HEK293 (cell line): ENCODE measurements around the gene ANKRD52.

Experiments used
- SP7 ChIP-seq: fragments of 450-650 bp; formaldehyde crosslinking; IDR thresholded peaks from 2 replicates; pipeline ENCODE4 v1.5.1; 2016; ENCODE audit warnings: missing biosample characterization, missing genetic modification characterization
- ZFP41 ChIP-seq: fragments of 450-650 bp; formaldehyde crosslinking; IDR thresholded peaks from 2 replicates; pipeline ENCODE4 v1.5.1; 2016; ENCODE audit warnings: missing biosample characterization, missing genetic modification characterization, borderline replicate concordance
- ZNF132 ChIP-seq: fragments of 450-650 bp; formaldehyde crosslinking; IDR thresholded peaks from 2 replicates; pipeline ENCODE4 v1.5.1; 2017; ENCODE audit warnings: missing biosample characterization, missing genetic modification characterization, borderline replicate concordance
- ZNF133 ChIP-seq: fragments of 450-650 bp; formaldehyde crosslinking; IDR thresholded peaks from 2 replicates; pipeline ENCODE4 v1.5.1; 2016; ENCODE audit warnings: missing biosample characterization, missing genetic modification characterization
- ZNF157 ChIP-seq: fragments of 450-650 bp; formaldehyde crosslinking; IDR thresholded peaks from 2 replicates; pipeline ENCODE4 v1.5.1; 2016; ENCODE audit warnings: missing biosample characterization, missing genetic modification characterization
- ZNF18 ChIP-seq: fragments of 450-650 bp; formaldehyde crosslinking; IDR thresholded peaks from 2 replicates; pipeline ENCODE4 v1.5.1; 2016; ENCODE audit warnings: missing biosample characterization, missing genetic modification characterization
- ZNF23 ChIP-seq: fragments of 450-650 bp; formaldehyde crosslinking; IDR thresholded peaks from 2 replicates; pipeline ENCODE4 v1.5.1; 2016; ENCODE audit warnings: missing biosample characterization, missing genetic modification characterization, borderline replicate concordance
- ZNF335 ChIP-seq: fragments of 450-650 bp; formaldehyde crosslinking; conservative IDR thresholded peaks from 2 replicates; pipeline ENCODE4 v1.5.1; 2016; ENCODE audit warnings: missing biosample characterization, missing genetic modification characterization
- ZNF354C ChIP-seq: fragments of 450-650 bp; formaldehyde crosslinking; IDR thresholded peaks from 2 replicates; pipeline ENCODE4 v1.5.1; 2016; ENCODE audit warnings: missing biosample characterization, missing genetic modification characterization, low read depth, borderline replicate concordance
- ZNF366 ChIP-seq: fragments of 450-650 bp; formaldehyde crosslinking; conservative IDR thresholded peaks from 2 replicates; pipeline ENCODE4 v1.5.1; 2016; ENCODE audit warnings: missing biosample characterization, missing genetic modification characterization
- ZNF37A ChIP-seq: fragments of 450-650 bp; IDR thresholded peaks from 2 replicates; pipeline ENCODE4 v1.5.1; 2018; ENCODE audit warnings: missing biosample characterization, missing genetic modification characterization
- ZNF404 ChIP-seq: fragments of 450-650 bp; formaldehyde crosslinking; IDR thresholded peaks from 2 replicates; pipeline ENCODE4 v1.5.1; 2017; ENCODE audit warnings: missing biosample characterization, missing genetic modification characterization
- ZNF48 ChIP-seq: fragments of 450-650 bp; formaldehyde crosslinking; IDR thresholded peaks from 2 replicates; pipeline ENCODE4 v1.5.1; 2016; ENCODE audit warnings: missing biosample characterization, missing genetic modification characterization
- ZNF488 ChIP-seq: fragments of 450-650 bp; formaldehyde crosslinking; IDR thresholded peaks from 2 replicates; pipeline ENCODE4 v1.5.1; 2016; ENCODE audit warnings: missing biosample characterization, missing genetic modification characterization
- ZNF549 ChIP-seq: fragments of 450-650 bp; IDR thresholded peaks from 2 replicates; pipeline ENCODE4 v1.5.1; 2018; ENCODE audit warnings: missing biosample characterization, missing genetic modification characterization, mild to moderate bottlenecking, inconsistent platforms, moderate library complexity
- ZNF596 ChIP-seq: fragments of 450-650 bp; IDR thresholded peaks from 2 replicates; pipeline ENCODE4 v1.5.0; 2018; ENCODE audit warnings: missing biosample characterization, mild to moderate bottlenecking, missing genetic modification characterization, moderate library complexity
- ZNF624 ChIP-seq: fragments of 450-650 bp; formaldehyde crosslinking; IDR thresholded peaks from 2 replicates; pipeline ENCODE4 v1.5.1; 2017; ENCODE audit warnings: missing biosample characterization, missing genetic modification characterization
- ZNF654 ChIP-seq: fragments of 450-650 bp; formaldehyde crosslinking; IDR thresholded peaks from 2 replicates; pipeline ENCODE4 v1.5.1; 2016; ENCODE audit warnings: low read depth, missing biosample characterization, missing genetic modification characterization
- ZSCAN4 ChIP-seq: fragments of 450-650 bp; formaldehyde crosslinking; IDR thresholded peaks from 2 replicates; pipeline ENCODE4 v1.5.1; 2017; ENCODE audit warnings: missing biosample characterization, missing genetic modification characterization
- TF ChIP-seq, protein P1 (sequence below): fragments of 450-650 bp; formaldehyde crosslinking; IDR thresholded peaks from 2 replicates; pipeline ENCODE4 v1.5.1; 2017; ENCODE audit warnings: missing biosample characterization, missing genetic modification characterization
- TF ChIP-seq, protein P2 (sequence below): fragments of 450-650 bp; formaldehyde crosslinking; IDR thresholded peaks from 2 replicates; pipeline ENCODE4 v1.5.1; 2016; ENCODE audit warnings: missing biosample characterization, missing genetic modification characterization
- TF ChIP-seq, protein P3 (sequence below): fragments of 450-650 bp; formaldehyde crosslinking; optimal IDR thresholded peaks from 2 replicates; pipeline ENCODE3; 2016; ENCODE audit warnings: missing biosample characterization, mild to moderate bottlenecking, missing genetic modification characterization
- TF ChIP-seq, protein P4 (sequence below): fragments of 450-650 bp; formaldehyde crosslinking; IDR thresholded peaks from 2 replicates; pipeline ENCODE4 v1.5.1; 2016; ENCODE audit warnings: missing biosample characterization, missing genetic modification characterization
- TF ChIP-seq, protein P5 (sequence below): fragments of 450-650 bp; formaldehyde crosslinking; IDR thresholded peaks from 2 replicates; pipeline ENCODE4 v1.5.1; 2017; ENCODE audit warnings: missing biosample characterization, missing genetic modification characterization
- TF ChIP-seq, protein P6 (sequence below): fragments of 450-650 bp; IDR thresholded peaks from 2 replicates; pipeline ENCODE4 v1.5.1; 2018; ENCODE audit warnings: missing biosample characterization, mild to moderate bottlenecking, missing genetic modification characterization

Gene ANKRD52

GRCh38 chr12:56258068-56258819, at the start of gene ANKRD52 (continued):
- TF ChIP-seq, protein P1, sequence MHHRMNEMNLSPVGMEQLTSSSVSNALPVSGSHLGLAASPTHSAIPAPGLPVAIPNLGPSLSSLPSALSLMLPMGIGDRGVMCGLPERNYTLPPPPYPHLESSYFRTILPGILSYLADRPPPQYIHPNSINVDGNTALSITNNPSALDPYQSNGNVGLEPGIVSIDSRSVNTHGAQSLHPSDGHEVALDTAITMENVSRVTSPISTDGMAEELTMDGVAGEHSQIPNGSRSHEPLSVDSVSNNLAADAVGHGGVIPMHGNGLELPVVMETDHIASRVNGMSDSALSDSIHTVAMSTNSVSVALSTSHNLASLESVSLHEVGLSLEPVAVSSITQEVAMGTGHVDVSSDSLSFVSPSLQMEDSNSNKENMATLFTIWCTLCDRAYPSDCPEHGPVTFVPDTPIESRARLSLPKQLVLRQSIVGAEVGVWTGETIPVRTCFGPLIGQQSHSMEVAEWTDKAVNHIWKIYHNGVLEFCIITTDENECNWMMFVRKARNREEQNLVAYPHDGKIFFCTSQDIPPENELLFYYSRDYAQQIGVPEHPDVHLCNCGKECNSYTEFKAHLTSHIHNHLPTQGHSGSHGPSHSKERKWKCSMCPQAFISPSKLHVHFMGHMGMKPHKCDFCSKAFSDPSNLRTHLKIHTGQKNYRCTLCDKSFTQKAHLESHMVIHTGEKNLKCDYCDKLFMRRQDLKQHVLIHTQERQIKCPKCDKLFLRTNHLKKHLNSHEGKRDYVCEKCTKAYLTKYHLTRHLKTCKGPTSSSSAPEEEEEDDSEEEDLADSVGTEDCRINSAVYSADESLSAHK = peak; percentile 24; the same call in 1 of the 2 replicates
- TF ChIP-seq ZNF404 (no peak), SP7 (peak; percentile 40; the same call in 1 of the 2 replicates), ZNF48 (tag by site-specific recombination) (no peak), ZNF133 (tag by site-specific recombination) (peak; percentile 39; the same call in 1 of the 2 replicates), ZSCAN4 (tag by site-specific recombination) (no peak), ZNF654 (tag by site-specific recombination) (no peak), ZNF335 (tag by site-specific recombination) (peak; percentile 73), ZNF132 (tag by site-specific recombination) (no peak), ZNF18 (tag by site-specific recombination) (no peak), ZNF354C (tag by site-specific recombination) (no peak), ZNF37A (tag by site-specific recombination) (0 out of 2 replicates have a peak, but pooled peaks have one; percentile 3), ZFP41 (tag by site-specific recombination) (no peak), ZNF549 (tag by site-specific recombination) (no peak), ZNF488 (tag by site-specific recombination) (no peak), ZNF157 (tag by site-specific recombination) (no peak), ZNF596 (tag by site-specific recombination) (no peak; the same call in 1 of the 2 replicates), ZNF23 (tag by site-specific recombination) (no peak), ZNF366 (no peak), ZNF624 (tag by site-specific recombination) (no peak)
- TF ChIP-seq, protein P2, sequence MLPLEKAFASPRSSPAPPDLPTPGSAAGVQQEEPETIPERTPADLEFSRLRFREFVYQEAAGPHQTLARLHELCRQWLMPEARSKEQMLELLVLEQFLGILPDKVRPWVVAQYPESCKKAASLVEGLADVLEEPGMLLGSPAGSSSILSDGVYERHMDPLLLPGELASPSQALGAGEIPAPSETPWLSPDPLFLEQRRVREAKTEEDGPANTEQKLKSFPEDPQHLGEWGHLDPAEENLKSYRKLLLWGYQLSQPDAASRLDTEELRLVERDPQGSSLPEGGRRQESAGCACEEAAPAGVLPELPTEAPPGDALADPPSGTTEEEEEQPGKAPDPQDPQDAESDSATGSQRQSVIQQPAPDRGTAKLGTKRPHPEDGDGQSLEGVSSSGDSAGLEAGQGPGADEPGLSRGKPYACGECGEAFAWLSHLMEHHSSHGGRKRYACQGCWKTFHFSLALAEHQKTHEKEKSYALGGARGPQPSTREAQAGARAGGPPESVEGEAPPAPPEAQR (tag by site-specific recombination) = 0 out of 2 replicates have a peak, but pooled peaks have one; percentile 29
- TF ChIP-seq, protein P3, sequence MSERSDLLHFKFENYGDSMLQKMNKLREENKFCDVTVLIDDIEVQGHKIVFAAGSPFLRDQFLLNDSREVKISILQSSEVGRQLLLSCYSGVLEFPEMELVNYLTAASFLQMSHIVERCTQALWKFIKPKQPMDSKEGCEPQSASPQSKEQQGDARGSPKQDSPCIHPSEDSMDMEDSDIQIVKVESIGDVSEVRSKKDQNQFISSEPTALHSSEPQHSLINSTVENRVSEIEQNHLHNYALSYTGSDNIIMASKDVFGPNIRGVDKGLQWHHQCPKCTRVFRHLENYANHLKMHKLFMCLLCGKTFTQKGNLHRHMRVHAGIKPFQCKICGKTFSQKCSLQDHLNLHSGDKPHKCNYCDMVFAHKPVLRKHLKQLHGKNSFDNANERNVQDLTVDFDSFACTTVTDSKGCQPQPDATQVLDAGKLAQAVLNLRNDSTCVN (tag by site-specific recombination) = peak; percentile 81
- TF ChIP-seq, protein P4, sequence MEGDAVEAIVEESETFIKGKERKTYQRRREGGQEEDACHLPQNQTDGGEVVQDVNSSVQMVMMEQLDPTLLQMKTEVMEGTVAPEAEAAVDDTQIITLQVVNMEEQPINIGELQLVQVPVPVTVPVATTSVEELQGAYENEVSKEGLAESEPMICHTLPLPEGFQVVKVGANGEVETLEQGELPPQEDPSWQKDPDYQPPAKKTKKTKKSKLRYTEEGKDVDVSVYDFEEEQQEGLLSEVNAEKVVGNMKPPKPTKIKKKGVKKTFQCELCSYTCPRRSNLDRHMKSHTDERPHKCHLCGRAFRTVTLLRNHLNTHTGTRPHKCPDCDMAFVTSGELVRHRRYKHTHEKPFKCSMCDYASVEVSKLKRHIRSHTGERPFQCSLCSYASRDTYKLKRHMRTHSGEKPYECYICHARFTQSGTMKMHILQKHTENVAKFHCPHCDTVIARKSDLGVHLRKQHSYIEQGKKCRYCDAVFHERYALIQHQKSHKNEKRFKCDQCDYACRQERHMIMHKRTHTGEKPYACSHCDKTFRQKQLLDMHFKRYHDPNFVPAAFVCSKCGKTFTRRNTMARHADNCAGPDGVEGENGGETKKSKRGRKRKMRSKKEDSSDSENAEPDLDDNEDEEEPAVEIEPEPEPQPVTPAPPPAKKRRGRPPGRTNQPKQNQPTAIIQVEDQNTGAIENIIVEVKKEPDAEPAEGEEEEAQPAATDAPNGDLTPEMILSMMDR (tag by site-specific recombination) = no peak
- TF ChIP-seq, protein P5, sequence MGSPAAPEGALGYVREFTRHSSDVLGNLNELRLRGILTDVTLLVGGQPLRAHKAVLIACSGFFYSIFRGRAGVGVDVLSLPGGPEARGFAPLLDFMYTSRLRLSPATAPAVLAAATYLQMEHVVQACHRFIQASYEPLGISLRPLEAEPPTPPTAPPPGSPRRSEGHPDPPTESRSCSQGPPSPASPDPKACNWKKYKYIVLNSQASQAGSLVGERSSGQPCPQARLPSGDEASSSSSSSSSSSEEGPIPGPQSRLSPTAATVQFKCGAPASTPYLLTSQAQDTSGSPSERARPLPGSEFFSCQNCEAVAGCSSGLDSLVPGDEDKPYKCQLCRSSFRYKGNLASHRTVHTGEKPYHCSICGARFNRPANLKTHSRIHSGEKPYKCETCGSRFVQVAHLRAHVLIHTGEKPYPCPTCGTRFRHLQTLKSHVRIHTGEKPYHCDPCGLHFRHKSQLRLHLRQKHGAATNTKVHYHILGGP (tag by site-specific recombination) = no peak
- TF ChIP-seq, protein P6, sequence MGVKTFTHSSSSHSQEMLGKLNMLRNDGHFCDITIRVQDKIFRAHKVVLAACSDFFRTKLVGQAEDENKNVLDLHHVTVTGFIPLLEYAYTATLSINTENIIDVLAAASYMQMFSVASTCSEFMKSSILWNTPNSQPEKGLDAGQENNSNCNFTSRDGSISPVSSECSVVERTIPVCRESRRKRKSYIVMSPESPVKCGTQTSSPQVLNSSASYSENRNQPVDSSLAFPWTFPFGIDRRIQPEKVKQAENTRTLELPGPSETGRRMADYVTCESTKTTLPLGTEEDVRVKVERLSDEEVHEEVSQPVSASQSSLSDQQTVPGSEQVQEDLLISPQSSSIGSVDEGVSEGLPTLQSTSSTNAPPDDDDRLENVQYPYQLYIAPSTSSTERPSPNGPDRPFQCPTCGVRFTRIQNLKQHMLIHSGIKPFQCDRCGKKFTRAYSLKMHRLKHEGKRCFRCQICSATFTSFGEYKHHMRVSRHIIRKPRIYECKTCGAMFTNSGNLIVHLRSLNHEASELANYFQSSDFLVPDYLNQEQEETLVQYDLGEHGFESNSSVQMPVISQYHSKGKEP = peak; percentile 50; the same call in 1 of the 2 replicates
